HEK293T (cell line): ENCODE results near the gene OR8D4.

Source experiments
- ELF4 ChIP-seq: fragments of 450-650 bp; IDR thresholded peaks from 2 replicates; pipeline ENCODE4 v1.6.1; 2017; ENCODE audit warnings: antibody characterized with exemption
- FOXA1 ChIP-seq: fragments of 450-650 bp; IDR thresholded peaks from 2 replicates; pipeline ENCODE4 v1.6.1; 2016; ENCODE audit warnings: mild to moderate bottlenecking
- HDGF ChIP-seq: fragments of 450-650 bp; IDR thresholded peaks from 2 replicates; pipeline ENCODE4 v1.6.1; 2017; ENCODE audit warnings: antibody characterized with exemption, borderline replicate concordance
- PKNOX1 ChIP-seq: fragments of 450-650 bp; IDR thresholded peaks from 2 replicates; pipeline ENCODE4 v1.6.1; 2016
- SP1 ChIP-seq: fragments of 450-650 bp; IDR thresholded peaks from 2 replicates; pipeline ENCODE4 v1.6.1; 2017
- TARDBP ChIP-seq: fragments of 450-650 bp; IDR thresholded peaks from 2 replicates; pipeline ENCODE4 v1.6.1; 2016

- TF ChIP-seq SP1 (no peak), TARDBP (no peak), FOXA1 (no peak), PKNOX1 (no peak), HDGF (no peak), ELF4 (no peak)
Measured at GRCh38 chr11:123852321-123852720, 49.6 kb upstream of the OR8D4 start.
